GM18909 (cell line): ENCODE measurements around the gene ILRUN.
"Not testable (repeated sequence)": the region's sequence is repeated elsewhere in the genome, so short reads cannot be mapped to it uniquely, and the experiment has no call there.

Source experiments
- ATAC-seq: cut with Tn5 transposase; IDR thresholded peaks from one replicate; pipeline ENCODE4 v1.9.1; 2021; ENCODE audit warnings: mild to moderate bottlenecking; ENCODE audit not compliant: unreplicated experiment, poor library complexity

ILRUN gene

GRCh38 chr6:34697904-34698559 lies 1.5 kb upstream of the ILRUN start:
- no peak for ATAC-seq

GRCh38 chr6:34697544-34697836 lies 923 bp upstream of the ILRUN start:
- ATAC-seq, result no peak

GRCh38 chr6:34696189-34696738 lies 303 bp downstream of the ILRUN start:
- peak; percentile 44 for ATAC-seq

- ATAC-seq, result no peak
Measured at GRCh38 chr6:34695729-34696188, 808 bp downstream of the ILRUN start.

- no peak for ATAC-seq
Measured at GRCh38 chr6:34692280-34692679, 4.3 kb downstream of the ILRUN start.

- no peak for ATAC-seq
Measured at GRCh38 chr6:34689742-34690141, 6.8 kb downstream of the ILRUN start.

GRCh38 chr6:34688956-34689355 lies 7.6 kb downstream of the ILRUN start:
- no peak for ATAC-seq

GRCh38 chr6:34684919-34685318 lies 11.6 kb downstream of the ILRUN start:
- no peak for ATAC-seq

GRCh38 chr6:34684364-34684763 lies 12.2 kb downstream of the ILRUN start:
- no peak for ATAC-seq

GRCh38 chr6:34680802-34681515 lies 15.6 kb downstream of the ILRUN start:
- ATAC-seq, result peak; percentile 60

- not testable (repeated sequence) for ATAC-seq
Measured at GRCh38 chr6:34680313-34680712, 16.3 kb downstream of the ILRUN start.

GRCh38 chr6:34679552-34680253 lies 16.9 kb downstream of the ILRUN start:
- no peak for ATAC-seq

- no peak for ATAC-seq
Measured at GRCh38 chr6:34676140-34676539, 20.4 kb downstream of the ILRUN start.

- not testable (repeated sequence) for ATAC-seq
Measured at GRCh38 chr6:34674930-34675329, 21.6 kb downstream of the ILRUN start.

- no peak for ATAC-seq
Measured at GRCh38 chr6:34674268-34674639, 22.3 kb downstream of the ILRUN start.

GRCh38 chr6:34673064-34673463 lies 23.5 kb downstream of the ILRUN start:
- ATAC-seq, result no peak

- no peak for ATAC-seq
Measured at GRCh38 chr6:34672657-34673043, 23.9 kb downstream of the ILRUN start.

- peak; percentile 80 for ATAC-seq
Measured at GRCh38 chr6:34671801-34672656, 24.5 kb downstream of the ILRUN start.

- ATAC-seq, result no peak
Measured at GRCh38 chr6:34671367-34671766, 25.2 kb downstream of the ILRUN start.

- ATAC-seq, result not testable (repeated sequence)
Measured at GRCh38 chr6:34668799-34669198, 27.8 kb downstream of the ILRUN start.
